GM21367 (cell line): ENCODE measurements around the gene KIFAP3.
A peak's percentile ranks its signal among the peaks of the same experiment; 100 is the strongest.
"Not testable (repeated sequence)": the region's sequence is repeated elsewhere in the genome, so short reads cannot be mapped to it uniquely, and the experiment has no call there.

Experiments
- ATAC-seq: cut with Tn5 transposase; IDR thresholded peaks from one replicate; pipeline ENCODE4 v1.9.1; 2021; ENCODE audit not compliant: unreplicated experiment

The KIFAP3 gene

DNA sequence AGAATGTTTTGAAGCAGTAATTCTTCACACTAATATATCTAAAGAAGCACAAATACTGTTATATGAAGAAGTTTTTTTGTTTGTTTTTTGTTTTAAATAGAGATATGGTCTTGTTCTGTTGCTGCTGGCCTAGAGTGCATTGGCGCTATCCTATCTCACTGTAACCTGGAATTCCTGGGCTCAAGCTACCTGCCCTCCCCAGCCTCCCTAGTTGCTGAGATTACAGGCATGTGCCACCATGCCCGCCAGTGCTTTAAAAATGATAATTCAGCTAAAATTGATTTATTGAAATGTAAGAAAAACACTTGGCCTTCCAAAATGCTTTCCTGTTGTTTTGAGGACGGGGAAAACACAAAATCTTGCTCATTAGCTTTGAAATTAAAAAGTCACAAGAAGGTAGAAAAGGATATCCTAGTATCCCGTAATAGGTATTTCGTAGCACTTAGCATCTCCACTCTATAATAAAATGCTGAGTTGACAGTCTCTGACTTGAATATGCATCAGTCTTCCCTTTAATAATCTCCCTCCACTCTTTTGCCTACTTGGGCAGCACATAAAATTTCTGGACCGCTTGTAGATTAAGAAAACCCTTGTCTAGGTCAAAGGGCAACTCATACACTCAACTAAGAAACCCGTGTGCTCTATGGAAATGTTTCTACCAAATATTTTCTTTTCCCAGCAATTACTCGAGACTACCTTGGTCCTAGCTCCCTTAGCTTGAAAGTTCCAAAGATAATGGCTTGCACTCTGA, 182.1 kb downstream of the KIFAP3 start:
- ATAC-seq, result no peak

GRCh38 chr1:169891539-169891885, 183.0 kb downstream of the KIFAP3 start:
- no peak for ATAC-seq

- ATAC-seq, result peak; percentile 23
Measured at GRCh38 chr1:169890761-169891538, 183.5 kb downstream of the KIFAP3 start.

DNA sequence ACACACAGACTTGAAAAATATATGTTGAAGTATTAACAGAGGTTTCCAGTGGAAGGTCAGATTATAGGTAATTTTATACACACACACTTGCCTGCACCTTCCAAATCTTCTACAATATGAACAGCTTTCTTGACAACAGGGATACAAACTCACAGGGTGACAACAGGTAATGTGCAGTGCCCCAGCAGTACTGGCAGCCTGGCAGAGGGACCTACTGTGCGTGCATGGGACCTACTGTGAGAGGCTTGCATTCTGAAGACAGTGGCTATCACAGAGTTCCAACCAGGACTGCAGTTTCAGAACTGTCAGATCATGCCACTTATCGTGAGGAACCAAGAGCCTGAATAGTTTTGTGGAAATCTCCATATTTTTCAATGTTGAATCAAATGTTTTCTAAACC, 184.6 kb downstream of the KIFAP3 start:
- no peak for ATAC-seq

- ATAC-seq, result no peak
Measured at GRCh38 chr1:169886931-169887330, 187.6 kb downstream of the KIFAP3 start.

- no peak for ATAC-seq
Measured at GRCh38 chr1:169886422-169886821, 188.1 kb downstream of the KIFAP3 start.

DNA sequence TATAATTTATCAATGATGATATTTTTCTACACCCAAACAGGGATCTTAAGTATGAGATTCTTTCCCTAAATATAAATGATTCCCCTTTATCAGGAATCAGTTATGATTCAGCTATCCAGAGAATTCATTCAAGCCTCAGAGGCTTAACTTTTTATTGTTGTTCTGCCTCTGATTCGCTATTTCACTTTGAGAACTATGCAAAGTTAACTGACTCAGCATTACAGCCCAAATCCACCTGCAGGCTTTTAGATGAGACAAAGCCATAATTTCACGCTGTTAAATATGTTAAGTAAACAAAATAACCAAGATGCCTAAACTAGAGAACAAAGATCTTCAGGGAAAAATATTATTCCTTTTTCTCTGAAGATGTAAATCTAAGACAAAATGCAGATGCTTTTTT, 189.3 kb downstream of the KIFAP3 start:
- ATAC-seq, result no peak

GRCh38 chr1:169884634-169885033, 189.9 kb downstream of the KIFAP3 start:
- ATAC-seq, result no peak

GRCh38 chr1:169882039-169882511, 192.4 kb downstream of the KIFAP3 start:
- ATAC-seq, result no peak

GRCh38 chr1:169879034-169879840, 195.3 kb downstream of the KIFAP3 start:
- no peak for ATAC-seq

DNA sequence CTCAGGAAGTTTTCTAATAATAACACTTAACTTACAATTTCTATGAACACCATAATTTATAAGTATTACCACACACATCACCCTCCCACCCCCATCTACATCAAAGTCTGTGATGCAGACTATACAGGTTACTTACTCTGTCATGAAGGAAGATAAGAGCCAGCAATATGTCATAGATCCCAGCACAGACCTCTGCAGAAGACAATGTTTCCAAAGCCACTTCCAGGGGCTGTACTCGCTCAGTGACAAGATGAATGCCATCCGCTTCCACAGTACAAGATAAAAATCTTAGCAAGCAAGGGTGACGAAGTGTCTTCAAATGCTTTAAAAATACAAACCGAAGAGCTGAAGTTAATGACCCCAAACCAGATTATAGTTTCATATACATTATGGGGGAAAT, 196.0 kb downstream of the KIFAP3 start:
- no peak for ATAC-seq

- ATAC-seq, result no peak
Measured at GRCh38 chr1:169877800-169878491, 196.5 kb downstream of the KIFAP3 start.

DNA sequence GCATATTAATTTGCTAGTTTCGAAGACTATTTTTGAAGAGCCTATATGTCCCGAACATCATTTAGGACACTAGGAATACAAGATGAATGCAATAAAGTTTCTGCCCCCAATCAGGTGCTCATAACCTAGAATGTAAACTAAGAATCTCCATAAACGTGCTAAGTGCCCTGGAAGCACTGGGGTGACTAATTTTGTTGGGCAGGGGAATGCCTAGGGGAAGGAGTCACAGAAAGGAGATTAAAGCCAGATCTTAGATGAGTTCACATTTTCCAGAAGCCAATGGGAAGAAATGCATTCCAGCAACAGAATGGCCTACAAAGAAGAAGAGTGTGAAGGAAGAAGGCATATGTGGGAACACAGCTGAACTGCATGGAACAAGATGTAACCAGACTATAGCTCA, 200.3 kb downstream of the KIFAP3 start:
- ATAC-seq, result no peak

DNA sequence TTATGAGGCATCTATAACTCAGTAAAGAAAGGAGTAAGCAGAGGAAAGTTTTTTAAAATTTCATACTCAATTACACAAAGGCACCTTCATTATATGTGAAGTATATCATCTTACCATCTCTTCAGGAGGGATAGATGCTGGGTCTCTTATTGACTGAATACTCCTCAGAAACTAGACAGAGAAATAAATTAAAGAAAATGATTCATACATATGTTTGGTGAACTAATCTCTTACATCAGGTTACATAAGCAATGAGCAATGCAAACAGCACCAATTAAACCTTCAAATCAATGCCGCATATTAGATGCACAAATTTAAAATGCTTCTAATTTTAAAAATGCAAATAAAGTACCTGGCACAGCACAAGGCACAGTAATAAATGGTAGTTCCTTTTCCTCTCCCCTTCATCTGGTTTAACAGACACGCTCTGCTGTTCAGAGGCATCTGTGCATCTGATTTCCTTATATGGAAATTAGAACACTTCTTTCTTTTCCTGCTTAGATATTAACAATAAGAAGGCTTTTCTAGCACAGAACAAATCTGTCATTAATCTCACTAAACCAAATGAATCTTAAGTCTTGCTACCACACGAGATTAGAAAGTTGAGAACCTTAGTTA, 200.8 kb downstream of the KIFAP3 start:
- no peak for ATAC-seq

DNA sequence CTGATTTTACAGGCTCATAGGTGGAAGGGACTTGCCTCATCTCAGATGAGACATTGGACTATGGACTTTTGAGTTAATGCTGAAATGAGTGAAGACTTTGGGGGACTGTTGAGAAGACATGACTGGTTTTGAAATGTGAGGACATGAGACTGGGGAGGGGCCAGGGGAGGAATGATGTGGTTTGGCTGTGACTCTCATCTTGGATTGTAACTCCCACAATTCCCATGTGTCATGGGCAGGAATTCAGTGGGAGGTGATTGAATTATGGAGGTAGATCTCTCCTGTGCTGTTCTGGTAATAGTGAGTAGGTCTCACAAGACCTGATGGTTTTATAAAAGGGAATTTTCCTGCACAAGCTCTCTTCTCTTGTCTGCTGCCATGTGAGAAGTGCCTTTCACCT, 201.6 kb downstream of the KIFAP3 start:
- no peak for ATAC-seq

- not testable (repeated sequence) for ATAC-seq
Measured at GRCh38 chr1:169871988-169872387, 202.5 kb downstream of the KIFAP3 start.
